Suprapubic skin (tissue), 4 donors: ENCODE data around the gene TBC1D5. TPM values are rescaled to one million over a fixed set of nuclear protein-coding genes. Genes with fewer than 3 reads are reported as not detected.

Source experiments
- DNase-seq, 2 donors: peaks; one replicate each; pipeline ENCODE4 v3.0.0-alpha.2; 2019; ENCODE audit warnings: low spot score in 2 of 2
- H3K27ac ChIP-seq: fragments of 200-600 bp; sonication (generic); one replicate; pipeline ENCODE4 v1.5.1; 2019
- H3K27me3 ChIP-seq: fragments of 200-600 bp; sonication (generic); one replicate; pipeline ENCODE4 v1.5.1; 2019
- H3K36me3 ChIP-seq: fragments of 200-600 bp; sonication (generic); one replicate; pipeline ENCODE4 v1.5.1; 2019
- H3K4me1 ChIP-seq: fragments of 200-600 bp; sonication (generic); one replicate; pipeline ENCODE4 v1.5.1; 2019
- H3K4me3 ChIP-seq: fragments of 200-600 bp; sonication (generic); one replicate; pipeline ENCODE4 v1.5.1; 2019; ENCODE audit warnings: mild to moderate bottlenecking
- H3K9me3 ChIP-seq: fragments of 200-600 bp; sonication (generic); one replicate; pipeline ENCODE4 v1.5.1; 2019
- CTCF ChIP-seq, 2 donors: fragments of 200-600 bp in 1 of 2; fragments of 450-650 bp in 1 of 2; sonication (generic) in 1 of 2; IDR thresholded peaks; one replicate each; pipeline ENCODE4 v1.5.1; 2016 to 2019; ENCODE audit warnings: antibody characterized with exemption in 2 of 2, mild to moderate bottlenecking in 1 of 2, moderate library complexity in 1 of 2
- EP300 ChIP-seq: sonication (generic); formaldehyde crosslinking; IDR thresholded peaks from one replicate; pipeline ENCODE4 v1.6.1; 2017; ENCODE audit warnings: antibody characterized with exemption
- POLR2A ChIP-seq, 2 donors: fragments of 450-650 bp; IDR thresholded peaks; one replicate each; pipeline ENCODE4 v1.6.1; 2017; ENCODE audit warnings: antibody characterized with exemption in 2 of 2, mild to moderate bottlenecking in 2 of 2, moderate library complexity in 2 of 2
- POLR2AphosphoS5 ChIP-seq, 3 donors: sonication (generic); formaldehyde crosslinking; IDR thresholded peaks; one replicate each; pipeline ENCODE4 v1.6.1; 2017; ENCODE audit warnings: antibody characterized with exemption in 3 of 3
- WGBS: methylation state at CpG from one replicate; pipeline ENCODE4 v1.1.5; 2018; 5-methylcytosine and 5-hydroxymethylcytosine counted together
- total RNA-seq, 4 donors: library from RNA; depleted of rRNA; stranded (reverse); fragments of >200 nt; gene quantifications; one replicate each; pipeline ENCODE4 v1.1.0, GENCODE V29; 2016

TBC1D5 gene
- total RNA-seq, 4 donors from 2014 or later, result 66.4 to 98.5 (median 79.9) TPM

- Histone ChIP-seq H3K27ac (no peak overlapping the region), H3K36me3 (no peaks in the 10 kb centered on the region), H3K27me3 (no peaks in the 10 kb centered on the region), H3K9me3 (peaks cover 4% of the 10 kb centered on the region), H3K4me1 (no peaks in the 10 kb centered on the region), H3K4me3 (no peak overlapping the region)
- TF ChIP-seq CTCF (IDR thresholded peaks at IDR 0.05), result no peak
- TF ChIP-seq POLR2A (IDR thresholded peaks at IDR 0.05), result no peak
- no peak for TF ChIP-seq POLR2AphosphoS5 (IDR thresholded peaks at IDR 0.05)
- WGBS, result 85% methylated on average over 4 of the region's 6 CpGs
- no peak for DNase-seq
Measured at GRCh38 chr3:17118771-17119170, 623.7 kb downstream of the TBC1D5 start.

- H3K4me3 ChIP-seq, result no peak overlapping the region
- no peak overlapping the region for H3K27ac ChIP-seq
- H3K27me3 ChIP-seq, result no peaks in the 10 kb centered on the region
- DNase-seq, result no peak
- H3K4me1 ChIP-seq, result no peaks in the 10 kb centered on the region
- H3K9me3 ChIP-seq, result no peaks in the 10 kb centered on the region
- no peaks in the 10 kb centered on the region for H3K36me3 ChIP-seq
- TF ChIP-seq CTCF (IDR thresholded peaks at IDR 0.05) (no peak), EP300 (no peak), POLR2AphosphoS5 (IDR thresholded peaks at IDR 0.05) (no peak), POLR2A (IDR thresholded peaks at IDR 0.05) (no peak)
- 89% methylated on average over 8 of the region's 8 CpGs for WGBS
Measured at GRCh38 chr3:17116007-17116600, 626.3 kb downstream of the TBC1D5 start.

GRCh38 chr3:17115186-17115585, 627.2 kb downstream of the TBC1D5 start:
- H3K36me3 ChIP-seq, result no peaks in the 10 kb centered on the region
- no peaks in the 10 kb centered on the region for H3K9me3 ChIP-seq
- no peak for TF ChIP-seq POLR2AphosphoS5 (IDR thresholded peaks at IDR 0.05)
- no peak for TF ChIP-seq CTCF (IDR thresholded peaks at IDR 0.05)
- no peak for TF ChIP-seq EP300
- no peak for TF ChIP-seq POLR2A (IDR thresholded peaks at IDR 0.05)
- 94% methylated on average over 3 of the region's 3 CpGs for WGBS
- H3K27ac ChIP-seq, result no peak overlapping the region
- no peaks in the 10 kb centered on the region for H3K27me3 ChIP-seq
- H3K4me3 ChIP-seq, result no peak overlapping the region
- DNase-seq, result no peak
- H3K4me1 ChIP-seq, result no peaks in the 10 kb centered on the region

- H3K9me3 ChIP-seq, result no peaks in the 10 kb centered on the region
- TF ChIP-seq POLR2AphosphoS5 (IDR thresholded peaks at IDR 0.05), result no peak
- no peak for TF ChIP-seq POLR2A (IDR thresholded peaks at IDR 0.05)
- no peak for TF ChIP-seq EP300
- no peak for TF ChIP-seq CTCF (IDR thresholded peaks at IDR 0.05)
- 84% methylated on average over 3 of the region's 3 CpGs for WGBS
Measured at GRCh38 chr3:17111586-17111985, 630.8 kb downstream of the TBC1D5 start.

GRCh38 chr3:17110660-17111396, 631.6 kb downstream of the TBC1D5 start:
- Histone ChIP-seq H3K27me3 (no peaks in the 10 kb centered on the region), H3K9me3 (no peaks in the 10 kb centered on the region), H3K4me3 (no peak overlapping the region), H3K27ac (no peak overlapping the region), H3K4me1 (no peaks in the 10 kb centered on the region), H3K36me3 (no peaks in the 10 kb centered on the region)
- TF ChIP-seq EP300 (no peak), POLR2AphosphoS5 (IDR thresholded peaks at IDR 0.05) (no peak), POLR2A (IDR thresholded peaks at IDR 0.05) (no peak), CTCF (IDR thresholded peaks at IDR 0.05) (no peak)
- whole genome bisulfite sequencing, result 74% methylated on average over 8 of the region's 8 CpGs
- DNase-seq, result no peak

More at GRCh38 chr3:17111586-17111985, 630.8 kb downstream of the TBC1D5 start:
- Histone ChIP-seq H3K36me3 (no peaks in the 10 kb centered on the region), H3K27ac (no peak overlapping the region), H3K4me3 (no peak overlapping the region), H3K4me1 (no peaks in the 10 kb centered on the region), H3K27me3 (no peaks in the 10 kb centered on the region)
- no peak for DNase-seq
